Liver (tissue), 9 donors: ENCODE results near the gene NDUFA7. TPM values are rescaled to one million over a fixed set of nuclear protein-coding genes. Genes with fewer than 3 reads are reported as not detected.

Experiments used
- DNase-seq: peaks from one replicate; pipeline ENCODE4 v3.0.0-alpha.2; 2017; ENCODE audit warnings: low spot score
- H3K27ac ChIP-seq, 2 donors: one replicate each; pipeline ENCODE4 v1.7.0; 2013; ENCODE audit warnings: inconsistent platforms in 2 of 2, low read length in 2 of 2, control low read depth in 1 of 2, low read depth in 1 of 2, mild to moderate bottlenecking in 1 of 2
- H3K27me3 ChIP-seq, 4 donors: one replicate each; pipeline versions ENCODE4 v1.6.1 to v1.7.0; 2013; ENCODE audit warnings: low read length in 3 of 4, inconsistent platforms in 1 of 4, mild to moderate bottlenecking in 1 of 4, moderate library complexity in 1 of 4; ENCODE audit not compliant: control insufficient read depth in 4 of 4, insufficient read depth in 4 of 4
- H3K36me3 ChIP-seq, 4 donors: one replicate each; pipeline versions ENCODE4 v1.6.1 to v1.7.0; 2013; ENCODE audit warnings: low read length in 3 of 4, mild to moderate bottlenecking in 3 of 4, low read depth in 1 of 4, moderate library complexity in 1 of 4; ENCODE audit not compliant: control insufficient read depth in 4 of 4, insufficient read depth in 3 of 4
- H3K4me1 ChIP-seq, 4 donors: one replicate each; pipeline versions ENCODE4 v1.6.1 to v1.7.0; 2013; ENCODE audit warnings: low read length in 3 of 4, mild to moderate bottlenecking in 3 of 4, moderate library complexity in 1 of 4; ENCODE audit not compliant: control insufficient read depth in 4 of 4, insufficient read depth in 4 of 4
- H3K4me3 ChIP-seq, 3 donors: one replicate each; pipeline versions ENCODE4 v1.6.1 to v1.7.0; 2013; ENCODE audit warnings: low read length in 3 of 3, control low read depth in 1 of 3, low read depth in 1 of 3, mild to moderate bottlenecking in 1 of 3
- H3K9ac ChIP-seq, 2 donors: one replicate each; pipeline ENCODE4 v1.7.0; 2013; ENCODE audit warnings: low read length in 2 of 2, mild to moderate bottlenecking in 2 of 2, moderate library complexity in 2 of 2, control low read depth in 1 of 2, low read depth in 1 of 2
- H3K9me3 ChIP-seq, 4 donors: one replicate each; pipeline versions ENCODE4 v1.6.1 to v1.7.0; 2013; ENCODE audit warnings: low read length in 3 of 4; ENCODE audit not compliant: control insufficient read depth in 4 of 4
- FOXA1 ChIP-seq: IDR thresholded peaks from 2 replicates; pipeline ENCODE4 v1.6.1; 2016; ENCODE audit warnings: antibody characterized with exemption
- GABPA ChIP-seq, 2 donors: IDR thresholded peaks in 1 of 2; conservative IDR thresholded peaks in 1 of 2; 2 replicates each; pipeline ENCODE4 v1.6.1; 2016; ENCODE audit warnings: antibody characterized with exemption in 2 of 2, mild to moderate bottlenecking in 1 of 2, moderate library complexity in 1 of 2
- NR2F2 ChIP-seq: IDR thresholded peaks from 2 replicates; pipeline ENCODE4 v1.6.1; 2016; ENCODE audit warnings: antibody characterized with exemption
- RAD21 ChIP-seq, 2 donors: IDR thresholded peaks; 2 replicates each; pipeline ENCODE4 v1.6.1; 2016; ENCODE audit warnings: antibody characterized with exemption in 2 of 2, mild to moderate bottlenecking in 2 of 2
- RXRA ChIP-seq, 2 donors: IDR thresholded peaks; 2 replicates each; pipeline ENCODE4 v1.6.1; 2017 to 2018; ENCODE audit warnings: antibody characterized with exemption in 2 of 2, mild to moderate bottlenecking in 1 of 2
- SP1 ChIP-seq: IDR thresholded peaks from 2 replicates; pipeline ENCODE4 v1.6.1; 2018; ENCODE audit warnings: antibody characterized with exemption, mild to moderate bottlenecking
- TAF1 ChIP-seq: conservative IDR thresholded peaks from 2 replicates; pipeline ENCODE4 v1.6.1; 2016; ENCODE audit warnings: antibody characterized with exemption, mild to moderate bottlenecking
- YY1 ChIP-seq: IDR thresholded peaks from 2 replicates; pipeline ENCODE4 v1.6.1; 2016; ENCODE audit warnings: antibody characterized with exemption, mild to moderate bottlenecking
- WGBS: extraction: QIAGEN DNeasy Blood & Tissue Kit; methylation state at CpG from one replicate; pipeline ENCODE4 v1.1.7; 2013; 5-methylcytosine and 5-hydroxymethylcytosine counted together
- polyA plus RNA-seq, 2 donors: library from polyadenylated mRNA; stranded (reverse) in 1 of 2; unstranded in 1 of 2; fragments of 200-250 nt in 1 of 2; fragments of >200 nt in 1 of 2; fragmentation: Nextera tagmentation in 1 of 2; extraction: Ambion mirVana in 1 of 2; gene quantifications; one replicate each; pipeline versions ENCODE4 v1.2.1 to v1.2.3, GENCODE V29; 2013 to 2015
- total RNA-seq, 2 donors: library from RNA; depleted of rRNA; stranded (reverse); fragments of >200 nt; gene quantifications; one replicate each; pipeline ENCODE4 v1.2.3, GENCODE V29; 2014
- TF ChIP-seq, protein P1 (sequence below): IDR thresholded peaks from 2 replicates; pipeline ENCODE4 v1.6.1; 2016; ENCODE audit warnings: antibody characterized with exemption
- TF ChIP-seq, protein P2 (sequence below): IDR thresholded peaks from 2 replicates; pipeline ENCODE4 v1.6.1; 2016; ENCODE audit warnings: antibody characterized with exemption
- TF ChIP-seq, protein P3 (sequence below): IDR thresholded peaks from 2 replicates; pipeline ENCODE4 v1.6.1; 2016; ENCODE audit warnings: antibody characterized with exemption
- TF ChIP-seq, protein P4 (sequence below): fragments of 150-350 bp; IDR thresholded peaks from 2 replicates; pipeline ENCODE4 v1.5.1; 2017; ENCODE audit warnings: improper control_type of control experiment, low read depth, low read length; ENCODE audit not compliant: missing input control
- donor health status: healthy.
- donor health status: healthy.
- donor health status: healthy.
- donor health status: healthy.
- donor health status: healthy.

Gene NDUFA7
- total and polyA plus RNA-seq, 4 donors: 19.6 to 101 (median 55.7) TPM

DNA sequence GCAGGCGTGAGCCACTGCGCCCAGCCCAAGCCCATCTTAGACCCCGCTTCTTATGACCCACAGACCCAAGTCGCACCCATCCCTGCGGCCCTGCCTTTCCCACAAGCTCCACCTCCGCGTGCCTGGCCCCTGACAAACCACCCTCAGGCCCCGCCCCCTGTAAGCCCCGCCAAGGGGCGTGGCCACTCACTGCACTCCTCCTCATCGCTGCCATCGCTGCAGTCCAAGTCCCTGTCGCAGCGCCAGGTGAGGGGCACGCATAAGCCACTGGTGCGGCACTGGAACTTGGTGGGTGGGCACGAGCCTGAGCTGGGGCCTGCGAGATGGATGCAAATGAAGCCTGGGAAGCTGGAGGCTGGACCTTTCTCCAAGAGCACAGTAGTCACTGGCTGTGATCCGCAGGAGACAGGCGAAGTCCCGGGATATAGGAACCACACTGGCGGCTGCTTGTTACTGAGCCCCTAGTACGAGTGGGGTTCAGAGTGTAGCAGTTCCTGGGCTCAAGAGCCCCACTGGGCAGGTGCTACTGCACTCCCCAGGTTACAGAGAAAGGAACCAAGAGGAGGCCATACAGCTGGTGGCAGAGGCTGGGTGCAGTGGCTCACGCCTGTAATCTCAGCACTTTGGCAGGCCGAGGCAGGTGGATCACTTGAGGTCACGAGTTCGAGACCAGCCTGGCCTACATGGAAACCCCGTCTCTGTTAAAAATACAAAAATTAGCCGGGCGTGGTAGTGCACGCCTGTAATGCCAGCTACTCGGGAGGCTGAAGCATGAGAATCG lies 16.1 kb downstream of the NDUFA7 start:
- Histone ChIP-seq H3K4me1 (peaks cover 14 to 37% (median 27%) of the 10 kb centered on the region in 4 donors), H3K36me3 (peaks cover 0 to 6% (median 3%) of the 10 kb centered on the region in 4 donors), H3K9ac (no peak overlapping the region), H3K27me3 (no peaks in the 10 kb centered on the region), H3K4me3 (no peak overlapping the region), H3K27ac (no peak overlapping the region), H3K9me3 (no peaks in the 10 kb centered on the region)
- 85% methylated on average over 33 of the region's 33 CpGs for WGBS
- no peak for TF ChIP-seq TAF1
- TF ChIP-seq, protein P1, sequence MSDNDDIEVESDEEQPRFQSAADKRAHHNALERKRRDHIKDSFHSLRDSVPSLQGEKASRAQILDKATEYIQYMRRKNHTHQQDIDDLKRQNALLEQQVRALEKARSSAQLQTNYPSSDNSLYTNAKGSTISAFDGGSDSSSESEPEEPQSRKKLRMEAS: no peak
- TF ChIP-seq, protein P2, sequence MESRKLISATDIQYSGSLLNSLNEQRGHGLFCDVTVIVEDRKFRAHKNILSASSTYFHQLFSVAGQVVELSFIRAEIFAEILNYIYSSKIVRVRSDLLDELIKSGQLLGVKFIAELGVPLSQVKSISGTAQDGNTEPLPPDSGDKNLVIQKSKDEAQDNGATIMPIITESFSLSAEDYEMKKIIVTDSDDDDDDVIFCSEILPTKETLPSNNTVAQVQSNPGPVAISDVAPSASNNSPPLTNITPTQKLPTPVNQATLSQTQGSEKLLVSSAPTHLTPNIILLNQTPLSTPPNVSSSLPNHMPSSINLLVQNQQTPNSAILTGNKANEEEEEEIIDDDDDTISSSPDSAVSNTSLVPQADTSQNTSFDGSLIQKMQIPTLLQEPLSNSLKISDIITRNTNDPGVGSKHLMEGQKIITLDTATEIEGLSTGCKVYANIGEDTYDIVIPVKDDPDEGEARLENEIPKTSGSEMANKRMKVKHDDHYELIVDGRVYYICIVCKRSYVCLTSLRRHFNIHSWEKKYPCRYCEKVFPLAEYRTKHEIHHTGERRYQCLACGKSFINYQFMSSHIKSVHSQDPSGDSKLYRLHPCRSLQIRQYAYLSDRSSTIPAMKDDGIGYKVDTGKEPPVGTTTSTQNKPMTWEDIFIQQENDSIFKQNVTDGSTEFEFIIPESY: no peak
- no peak for TF ChIP-seq SP1
- TF ChIP-seq, protein P3, sequence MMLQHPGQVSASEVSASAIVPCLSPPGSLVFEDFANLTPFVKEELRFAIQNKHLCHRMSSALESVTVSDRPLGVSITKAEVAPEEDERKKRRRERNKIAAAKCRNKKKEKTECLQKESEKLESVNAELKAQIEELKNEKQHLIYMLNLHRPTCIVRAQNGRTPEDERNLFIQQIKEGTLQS: no peak
- no peak for TF ChIP-seq GABPA (IDR thresholded peaks at IDR 0.05 in 1 of 2, conservative IDR thresholded peaks at IDR 0.05 in 1 of 2)
- no peak for TF ChIP-seq RXRA (IDR thresholded peaks at IDR 0.05)
- no peak for DNase-seq

DNA sequence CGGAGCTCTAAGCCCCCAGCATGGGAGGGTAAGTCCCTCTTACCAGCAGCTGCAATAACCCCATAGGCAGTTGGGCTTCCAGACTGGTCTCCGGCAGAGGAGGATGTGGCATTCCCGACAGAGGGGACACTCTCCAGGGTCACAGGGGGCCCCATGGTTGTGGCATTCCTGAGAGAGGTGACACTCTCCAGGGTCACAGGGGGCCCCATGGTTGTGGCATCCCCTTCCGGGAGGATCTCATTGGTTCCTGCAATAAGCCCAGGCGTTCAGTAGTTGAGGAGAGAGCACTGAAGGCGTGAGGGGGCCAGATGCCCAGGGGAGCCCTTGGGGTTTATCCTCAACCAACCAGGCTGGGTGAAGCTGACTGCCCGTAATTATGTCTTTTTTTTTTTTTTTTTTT lies 18.4 kb downstream of the NDUFA7 start:
- no peaks in the 10 kb centered on the region for H3K27me3 ChIP-seq
- 74% methylated on average over 7 of the region's 7 CpGs for WGBS
- no peak overlapping the region for H3K27ac ChIP-seq
- no peaks in the 10 kb centered on the region for H3K9me3 ChIP-seq
- peaks cover 12 to 24% (median 21%) of the 10 kb centered on the region in 4 donors for H3K4me1 ChIP-seq
- H3K36me3 ChIP-seq: peaks cover 0 to 3% (median 1%) of the 10 kb centered on the region in 4 donors
- no peak for TF ChIP-seq YY1
- TF ChIP-seq RAD21 (IDR thresholded peaks at IDR 0.05): no peak
- no peak for TF ChIP-seq SP1
- no peak for TF ChIP-seq FOXA1
- TF ChIP-seq NR2F2: no peak
- TF ChIP-seq, protein P3: no peak
- no peak for TF ChIP-seq TAF1
- TF ChIP-seq, protein P1: no peak
- TF ChIP-seq, protein P4, sequence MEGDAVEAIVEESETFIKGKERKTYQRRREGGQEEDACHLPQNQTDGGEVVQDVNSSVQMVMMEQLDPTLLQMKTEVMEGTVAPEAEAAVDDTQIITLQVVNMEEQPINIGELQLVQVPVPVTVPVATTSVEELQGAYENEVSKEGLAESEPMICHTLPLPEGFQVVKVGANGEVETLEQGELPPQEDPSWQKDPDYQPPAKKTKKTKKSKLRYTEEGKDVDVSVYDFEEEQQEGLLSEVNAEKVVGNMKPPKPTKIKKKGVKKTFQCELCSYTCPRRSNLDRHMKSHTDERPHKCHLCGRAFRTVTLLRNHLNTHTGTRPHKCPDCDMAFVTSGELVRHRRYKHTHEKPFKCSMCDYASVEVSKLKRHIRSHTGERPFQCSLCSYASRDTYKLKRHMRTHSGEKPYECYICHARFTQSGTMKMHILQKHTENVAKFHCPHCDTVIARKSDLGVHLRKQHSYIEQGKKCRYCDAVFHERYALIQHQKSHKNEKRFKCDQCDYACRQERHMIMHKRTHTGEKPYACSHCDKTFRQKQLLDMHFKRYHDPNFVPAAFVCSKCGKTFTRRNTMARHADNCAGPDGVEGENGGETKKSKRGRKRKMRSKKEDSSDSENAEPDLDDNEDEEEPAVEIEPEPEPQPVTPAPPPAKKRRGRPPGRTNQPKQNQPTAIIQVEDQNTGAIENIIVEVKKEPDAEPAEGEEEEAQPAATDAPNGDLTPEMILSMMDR: no peak
- H3K9ac ChIP-seq: no peak overlapping the region
- no peak for DNase-seq
- no peak overlapping the region for H3K4me3 ChIP-seq
